CD14-positive monocyte (primary cell): ENCODE data around the gene TMEM141. TPM values are rescaled to one million over a fixed set of nuclear protein-coding genes. Genes with fewer than 3 reads are reported as not detected.

Experiments
- DNase-seq, 3 donors: peaks; one replicate each; pipeline ENCODE4 v3.0.0-alpha.2; 2011 to 2022
- H2AFZ ChIP-seq: 2 replicates; pipeline ENCODE4 v1.6.0; 2012; ENCODE audit warnings: mild to moderate bottlenecking, low read depth, low read length, inconsistent platforms; ENCODE audit not compliant: insufficient read depth, poor library complexity, severe bottlenecking
- H3K27ac ChIP-seq, 2 donors: 1 replicate in 1 of 2; 2 replicates in 1 of 2; pipeline ENCODE4 v1.5.1; 2012 to 2013; ENCODE audit warnings: low read length in 2 of 2, control low read depth in 1 of 2, inconsistent platforms in 1 of 2, low read depth in 1 of 2, mild to moderate bottlenecking in 1 of 2
- H3K27me3 ChIP-seq, 2 donors: one replicate each; pipeline versions ENCODE4 v1.6.0 to v1.6.1; 2011 to 2013; ENCODE audit warnings: low read length in 2 of 2; ENCODE audit not compliant: control insufficient read depth in 2 of 2, insufficient read depth in 2 of 2
- H3K36me3 ChIP-seq, 2 donors: replicated peaks in 1 of 2; 1 replicate in 1 of 2; 2 replicates in 1 of 2; pipeline versions ENCODE4 v1.5.1 to v1.6.1; 2012 to 2013; ENCODE audit warnings: low read length in 2 of 2, control low read depth in 1 of 2, inconsistent platforms in 1 of 2, mild to moderate bottlenecking in 1 of 2; ENCODE audit not compliant: insufficient read depth in 2 of 2, control insufficient read depth in 1 of 2
- H3K4me1 ChIP-seq, 2 donors: 1 replicate in 1 of 2; 2 replicates in 1 of 2; pipeline versions ENCODE4 v1.5.1 to v1.6.1; 2012 to 2013; ENCODE audit warnings: low read length in 2 of 2, control low read depth in 1 of 2, inconsistent platforms in 1 of 2, mild to moderate bottlenecking in 1 of 2, moderate library complexity in 1 of 2; ENCODE audit not compliant: insufficient read depth in 2 of 2, control insufficient read depth in 1 of 2
- H3K4me2 ChIP-seq: replicated peaks from 2 replicates; pipeline ENCODE3; 2012; ENCODE audit warnings: low read length, moderate library complexity, mild to moderate bottlenecking; ENCODE audit not compliant: poor library complexity, severe bottlenecking; ENCODE audit errors: extremely low read depth
- H3K4me3 ChIP-seq, 3 experiments: fragments of 200-600 bp in 1 of 3; sonication (generic) in 1 of 3; replicated peaks in 1 of 3; 1 replicate in 2 of 3; 2 replicates in 1 of 3; pipeline ENCODE4 v1.5.1; 2011 to 2013; ENCODE audit warnings: low read length in 3 of 3, mild to moderate bottlenecking in 3 of 3, control low read depth in 2 of 3, low read depth in 2 of 3, inconsistent platforms in 1 of 3, moderate library complexity in 1 of 3
- H3K79me2 ChIP-seq: 2 replicates; pipeline ENCODE4 v1.6.0; 2012; ENCODE audit warnings: mild to moderate bottlenecking, control low read depth, inconsistent platforms, low read length, moderate library complexity; ENCODE audit not compliant: insufficient read depth
- H3K9ac ChIP-seq: 2 replicates; pipeline ENCODE4 v1.6.0; 2017; ENCODE audit warnings: low read length, mild to moderate bottlenecking; ENCODE audit not compliant: insufficient read depth, poor library complexity, severe bottlenecking
- H3K9me3 ChIP-seq, 2 donors: replicated peaks in 1 of 2; 1 replicate in 1 of 2; 2 replicates in 1 of 2; pipeline versions ENCODE4 v1.5.1 to v1.6.1; 2012 to 2013; ENCODE audit warnings: low read length in 2 of 2, control low read depth in 1 of 2; ENCODE audit not compliant: control insufficient read depth in 1 of 2, insufficient read depth in 1 of 2
- H4K20me1 ChIP-seq: 2 replicates; pipeline ENCODE4 v1.6.0; 2012; ENCODE audit warnings: mild to moderate bottlenecking, low read length, control low read depth, moderate library complexity; ENCODE audit not compliant: insufficient read depth
- H3K27ac Mint-ChIP-seq, 7 donors: one replicate each; pipeline ENCODE4 v1.8.0; 2020; ENCODE audit warnings: mild to moderate bottlenecking in 7 of 7, mixed read lengths in 7 of 7, moderate library complexity in 6 of 7, inconsistent platforms in 2 of 7
- H3K27me3 Mint-ChIP-seq, 3 donors: one replicate each; pipeline ENCODE4 v1.8.0; 2021 to 2022; ENCODE audit warnings: low read depth in 3 of 3, mild to moderate bottlenecking in 3 of 3, mixed read lengths in 3 of 3, moderate library complexity in 3 of 3, inconsistent platforms in 1 of 3
- H3K36me3 Mint-ChIP-seq, 2 donors: one replicate each; pipeline ENCODE4 v1.8.0; 2020; ENCODE audit warnings: mixed read lengths in 2 of 2, inconsistent platforms in 1 of 2, mild to moderate bottlenecking in 1 of 2
- H3K4me1 Mint-ChIP-seq: one replicate; pipeline ENCODE4 v1.8.0; 2020; ENCODE audit warnings: mild to moderate bottlenecking, mixed read lengths
- H3K4me3 Mint-ChIP-seq, 2 donors: one replicate each; pipeline ENCODE4 v1.8.0; 2020; ENCODE audit warnings: mild to moderate bottlenecking in 2 of 2, mixed read lengths in 2 of 2, moderate library complexity in 1 of 2
- H3K9me3 Mint-ChIP-seq, 7 donors: one replicate each; pipeline ENCODE4 v1.8.0; 2020 to 2022; ENCODE audit warnings: mixed read lengths in 7 of 7, mild to moderate bottlenecking in 6 of 7, moderate library complexity in 6 of 7, inconsistent platforms in 2 of 7
- WGBS: methylation state at CpG from one replicate; pipeline ENCODE4 v1.1.5; 2013; ENCODE audit warnings: missing lambda C conversion rate; ENCODE audit not compliant: insufficient coverage; 5-methylcytosine and 5-hydroxymethylcytosine counted together
- intact Hi-C, 2 donors: fragments of 100-400 bp; cut with micrococcal nuclease; formaldehyde crosslinking; loops; one replicate each; pipeline versions ENCODE4 v1.15.0 to v1.15.1; 2023
- polyA plus RNA-seq, 3 donors: library from polyadenylated mRNA; depleted of rRNA in 1 of 3; unstranded in 2 of 3; stranded (reverse) in 1 of 3; fragments of 300-500 nt in 2 of 3; fragments of >200 nt in 1 of 3; fragmentation: Illumina TruSeq in 2 of 3; gene quantifications; 1 replicate in 2 of 3; 2 replicates in 1 of 3; pipeline ENCODE4 v1.2.3, GENCODE V29; 2012 to 2021
- TF ChIP-seq, protein P1 (sequence below): fragments of 200-600 bp; IDR thresholded peaks from one replicate; pipeline ENCODE4 v1.8.0; 2022; ENCODE audit warnings: antibody characterized with exemption, mild to moderate bottlenecking

TMEM141 gene
- polyA plus RNA-seq, 3 donors = 33.1 to 47.2 (median 39.2) TPM

DNA sequence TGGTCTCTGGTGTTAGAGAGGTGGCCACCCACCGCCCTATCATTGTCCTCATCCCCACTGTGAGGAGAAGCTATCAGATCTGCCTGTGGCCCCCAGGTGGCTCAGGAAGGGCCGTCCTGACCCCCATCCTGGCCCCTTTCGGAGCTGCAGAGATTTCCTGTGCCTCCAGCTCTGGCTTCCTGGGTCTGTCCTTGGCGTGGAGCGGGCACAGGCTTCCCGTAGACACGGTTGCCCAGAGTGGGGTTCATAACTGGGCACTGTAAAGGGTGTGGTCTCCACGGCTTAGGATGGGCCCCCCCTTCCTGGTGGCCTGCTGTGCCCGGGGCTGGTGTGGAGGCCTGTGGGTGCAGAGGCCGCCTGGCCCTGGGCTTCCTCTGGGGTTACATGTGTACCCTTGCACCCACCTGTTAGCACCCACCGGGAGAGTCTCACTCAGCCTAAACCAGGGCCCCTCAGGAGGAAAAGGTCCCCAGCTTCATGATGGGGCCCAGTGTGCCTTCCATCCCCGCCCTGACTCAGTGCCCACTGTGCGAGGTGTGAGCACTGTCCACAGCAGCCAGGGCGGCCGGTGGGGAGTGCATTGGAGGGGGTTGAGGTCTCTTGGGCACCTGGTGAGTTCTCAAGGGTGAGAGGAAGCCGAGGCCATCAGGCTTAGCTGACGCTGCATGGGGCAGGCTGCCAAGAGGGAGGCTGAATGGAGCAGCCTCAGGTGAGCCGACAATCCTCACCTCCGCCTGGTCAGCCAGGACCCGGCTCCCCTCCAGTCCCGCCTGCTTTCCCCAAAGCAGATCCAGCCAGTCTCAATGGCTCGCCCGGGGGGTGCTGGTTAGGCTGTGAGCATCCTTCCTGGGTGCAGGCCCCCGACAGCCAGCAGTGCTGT, 35.8 kb downstream of the TMEM141 start:
- 96% methylated on average over 19 of the region's 24 CpGs for WGBS
- Mint-ChIP-seq H3K9me3 (no peaks in the 10 kb centered on the region), H3K4me1 (no peaks in the 10 kb centered on the region), H3K36me3 (peaks cover 55 to 90% of the 10 kb centered on the region in 2 donors), H3K4me3 (no peak overlapping the region), H3K27me3 (no peaks in the 10 kb centered on the region), H3K27ac (no peak overlapping the region)
- no peak for DNase-seq
- Histone ChIP-seq H2AFZ (no peak overlapping the region), H3K27me3 (no peaks in the 10 kb centered on the region), H3K4me3 (no peak overlapping the region), H3K27ac (no peak overlapping the region), H3K36me3 (peaks cover 74 to 90% of the 10 kb centered on the region in 2 donors), H3K4me2 (no peak overlapping the region), H3K79me2 (no peaks in the 10 kb centered on the region), H4K20me1 (peaks cover 21% of the 10 kb centered on the region), H3K9ac (no peak overlapping the region), H3K4me1 (peaks cover 0 to under 1% of the 10 kb centered on the region in 2 donors), H3K9me3 (no peaks in the 10 kb centered on the region)
- TF ChIP-seq, protein P1, sequence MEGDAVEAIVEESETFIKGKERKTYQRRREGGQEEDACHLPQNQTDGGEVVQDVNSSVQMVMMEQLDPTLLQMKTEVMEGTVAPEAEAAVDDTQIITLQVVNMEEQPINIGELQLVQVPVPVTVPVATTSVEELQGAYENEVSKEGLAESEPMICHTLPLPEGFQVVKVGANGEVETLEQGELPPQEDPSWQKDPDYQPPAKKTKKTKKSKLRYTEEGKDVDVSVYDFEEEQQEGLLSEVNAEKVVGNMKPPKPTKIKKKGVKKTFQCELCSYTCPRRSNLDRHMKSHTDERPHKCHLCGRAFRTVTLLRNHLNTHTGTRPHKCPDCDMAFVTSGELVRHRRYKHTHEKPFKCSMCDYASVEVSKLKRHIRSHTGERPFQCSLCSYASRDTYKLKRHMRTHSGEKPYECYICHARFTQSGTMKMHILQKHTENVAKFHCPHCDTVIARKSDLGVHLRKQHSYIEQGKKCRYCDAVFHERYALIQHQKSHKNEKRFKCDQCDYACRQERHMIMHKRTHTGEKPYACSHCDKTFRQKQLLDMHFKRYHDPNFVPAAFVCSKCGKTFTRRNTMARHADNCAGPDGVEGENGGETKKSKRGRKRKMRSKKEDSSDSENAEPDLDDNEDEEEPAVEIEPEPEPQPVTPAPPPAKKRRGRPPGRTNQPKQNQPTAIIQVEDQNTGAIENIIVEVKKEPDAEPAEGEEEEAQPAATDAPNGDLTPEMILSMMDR = no peak
- intact Hi-C loops = no loop called here

DNA sequence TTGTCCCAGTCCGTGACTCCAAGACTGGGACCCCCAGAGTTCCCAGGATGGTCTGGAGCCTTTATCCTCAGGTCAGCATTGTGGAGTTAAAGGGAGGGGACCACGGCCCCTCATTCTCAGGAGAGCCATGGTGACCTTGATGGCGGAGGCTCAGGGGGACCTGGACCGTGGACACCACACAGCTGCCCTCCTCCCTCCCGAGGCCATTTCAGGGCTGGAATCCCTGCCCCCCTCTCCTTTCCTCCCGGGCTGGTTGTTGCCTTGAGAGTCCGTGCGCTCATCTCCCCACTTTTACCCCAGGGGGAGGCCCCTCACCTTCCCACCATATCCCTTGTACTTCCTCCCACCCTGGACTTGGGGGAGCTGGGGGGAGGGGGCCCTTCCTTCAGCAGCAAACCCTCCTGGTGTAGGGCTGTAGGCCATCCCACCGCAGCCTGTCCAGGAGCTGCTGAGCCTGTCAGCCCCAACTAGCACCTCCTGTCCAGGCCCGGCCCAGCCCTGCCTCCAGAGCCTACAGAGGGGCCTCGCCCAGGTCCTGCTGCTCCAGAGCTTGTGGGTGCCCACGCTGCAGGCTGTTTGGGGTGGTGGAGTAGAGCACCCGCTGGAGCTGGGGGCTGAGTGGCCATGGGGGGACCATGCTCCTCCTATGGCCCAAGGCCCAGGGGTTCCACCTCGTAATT, 36.8 kb downstream of the TMEM141 start:
- Mint-ChIP-seq H3K27ac (no peak overlapping the region), H3K4me3 (no peak overlapping the region), H3K4me1 (no peaks in the 10 kb centered on the region), H3K36me3 (peaks cover 61 to 94% of the 10 kb centered on the region in 2 donors), H3K27me3 (peaks cover 0 to 2% (median 0%) of the 10 kb centered on the region in 3 donors), H3K9me3 (no peaks in the 10 kb centered on the region)
- TF ChIP-seq, protein P1 = no peak
- no peak overlapping the region for H3K4me2 ChIP-seq
- peaks cover 11% of the 10 kb centered on the region for H4K20me1 ChIP-seq
- no peak for DNase-seq
- H3K79me2 ChIP-seq = no peaks in the 10 kb centered on the region
- no peaks in the 10 kb centered on the region for H3K27me3 ChIP-seq
- no peaks in the 10 kb centered on the region for H3K9me3 ChIP-seq
- 98% methylated on average over 8 of the region's 14 CpGs for WGBS
- intact Hi-C loops = no loop called here
- no peaks in the 10 kb centered on the region for H3K4me1 ChIP-seq
- no peak overlapping the region for H2AFZ ChIP-seq
- peaks cover 81 to 99% of the 10 kb centered on the region in 2 donors for H3K36me3 ChIP-seq
- no peak overlapping the region for H3K9ac ChIP-seq
- no peak overlapping the region for H3K4me3 ChIP-seq
- no peak overlapping the region for H3K27ac ChIP-seq
